Lower leg skin (tissue), 4 donors: ENCODE measurements around the gene C18orf63. TPM values are rescaled to one million over a fixed set of nuclear protein-coding genes. Genes with fewer than 3 reads are reported as not detected.
A peak's percentile ranks its signal among the peaks of the same experiment; 100 is the strongest.

Experiments used
- DNase-seq, 2 donors: peaks; one replicate each; pipeline ENCODE4 v3.0.0-alpha.2; 2019; ENCODE audit warnings: low spot score in 2 of 2
- H3K4me3 ChIP-seq: fragments of 200-600 bp; sonication (generic); 2 replicates; pipeline ENCODE4 v1.5.1; 2017; ENCODE audit warnings: mild to moderate bottlenecking, low read depth; ENCODE audit not compliant: poor library complexity, severe bottlenecking
- CTCF ChIP-seq, 3 donors: fragments of 450-650 bp; IDR thresholded peaks; one replicate each; pipeline ENCODE4 v1.5.1; 2016; ENCODE audit warnings: antibody characterized with exemption in 3 of 3, mild to moderate bottlenecking in 3 of 3, moderate library complexity in 2 of 3
- POLR2A ChIP-seq, 2 donors: fragments of 450-650 bp; IDR thresholded peaks; one replicate each; pipeline ENCODE4 v1.6.1; 2016 to 2017; ENCODE audit warnings: antibody characterized with exemption in 2 of 2, mild to moderate bottlenecking in 1 of 2, moderate library complexity in 1 of 2
- WGBS, 2 donors: methylation state at CpG; one replicate each; pipeline ENCODE4 v1.1.5; 2018; 5-methylcytosine and 5-hydroxymethylcytosine counted together
- intact Hi-C: fragments of 100-400 bp; cut with DNase I; formaldehyde crosslinking; loops from one replicate; pipeline ENCODE4 v1.15.0; 2023; ENCODE audit warnings: low total_unique reads
- total RNA-seq, 4 donors: library from RNA; depleted of rRNA; stranded (reverse); fragments of >200 nt; gene quantifications; one replicate each; pipeline ENCODE4 v1.1.0, GENCODE V29; 2016

The C18orf63 gene
- total RNA-seq, result not detected

GRCh38 chr18:74315464-74316256, at the start of gene C18orf63:
Gene C18orf63, plus strand, starts transcription at chr18:74315839. Its CDS starts 2,027 bp downstream, at chr18:74317866.
- no peak for DNase-seq
- WGBS, 2 donors, result 94 to 96% methylated on average over 50 to 51 of the region's 51 CpGs
- TF ChIP-seq POLR2A (IDR thresholded peaks at IDR 0.05) (no peak), CTCF (IDR thresholded peaks at IDR 0.05) (no peak)
- intact Hi-C loops, result no loop called here
- H3K4me3 ChIP-seq, result no peak within 1 kb of the TSS

- TF ChIP-seq POLR2A (IDR thresholded peaks at IDR 0.05) (no peak), CTCF (IDR thresholded peaks at IDR 0.05) (no peak)
- no peak overlapping the region for H3K4me3 ChIP-seq
- WGBS, 2 donors, result 73 to 75% methylated on average over 9 of the region's 9 CpGs
- peak in 1 of 2 donors; percentile 39 for DNase-seq
- intact Hi-C loops, result no loop called here
Observed at GRCh38 chr18:74266161-74266560, 49.5 kb upstream of the C18orf63 start.

GRCh38 chr18:74268175-74268574, 47.5 kb upstream of the C18orf63 start:
- 92 to 94% methylated on average over 7 of the region's 7 CpGs for WGBS, 2 donors
- TF ChIP-seq CTCF (IDR thresholded peaks at IDR 0.05) (no peak), POLR2A (IDR thresholded peaks at IDR 0.05) (no peak)
- no peak overlapping the region for H3K4me3 ChIP-seq
- DNase-seq, result no peak
- intact Hi-C loops, result no loop called here

GRCh38 chr18:74268933-74269620, 46.6 kb upstream of the C18orf63 start:
- peak in 1 of 2 donors; percentile 75 for DNase-seq
- WGBS, 2 donors, result 48 to 51% methylated on average over 11 of the region's 11 CpGs
- intact Hi-C loops, result no loop called here
- H3K4me3 ChIP-seq, result no peak overlapping the region
- no peak for TF ChIP-seq CTCF (IDR thresholded peaks at IDR 0.05)
- no peak for TF ChIP-seq POLR2A (IDR thresholded peaks at IDR 0.05)

- 49 to 58% methylated on average over 3 of the region's 3 CpGs for WGBS, 2 donors
- no peak for DNase-seq
- intact Hi-C loops, result no loop called here
- no peak overlapping the region for H3K4me3 ChIP-seq
- no peak for TF ChIP-seq CTCF (IDR thresholded peaks at IDR 0.05)
- TF ChIP-seq POLR2A (IDR thresholded peaks at IDR 0.05), result no peak
Observed at GRCh38 chr18:74271635-74272034, 44.0 kb upstream of the C18orf63 start.
